MM.1S (cell line): ENCODE data around the gene CIROP.

Experiments
- DNase-seq: peaks from one replicate; pipeline ENCODE4 v3.0.0-alpha.2; 2015
- H2AFZ ChIP-seq: fragments of 300-600 bp; sonication (generic); 2 replicates; pipeline ENCODE4 v1.6.0; 2016; ENCODE audit warnings: antibody characterized with exemption, low read length
- H3F3A ChIP-seq: fragments of 300-600 bp; sonication (generic); 2 replicates; pipeline ENCODE4 v1.6.1; 2016; ENCODE audit warnings: mild to moderate bottlenecking, antibody characterized with exemption, low read length, moderate library complexity, mixed read lengths; ENCODE audit not compliant: insufficient read depth
- H3K27ac ChIP-seq: fragments of 300-600 bp; sonication (generic); 2 replicates; pipeline ENCODE4 v1.5.1; 2016; ENCODE audit warnings: mild to moderate bottlenecking, low read length
- H3K27me3 ChIP-seq: fragments of 300-600 bp; sonication (generic); replicated peaks from 2 replicates; pipeline ENCODE4 v1.6.0; 2016; ENCODE audit warnings: low read length; ENCODE audit not compliant: insufficient read depth
- H3K36me3 ChIP-seq: fragments of 300-600 bp; sonication (generic); replicated peaks from 2 replicates; pipeline ENCODE4 v1.6.1; 2016; ENCODE audit warnings: mild to moderate bottlenecking, low read length, mixed read lengths; ENCODE audit not compliant: insufficient read depth
- H3K4me1 ChIP-seq: fragments of 300-600 bp; sonication (generic); 2 replicates; pipeline ENCODE4 v1.6.1; 2016; ENCODE audit warnings: low read length, mixed read lengths
- H3K4me2 ChIP-seq: fragments of 300-600 bp; sonication (generic); 2 replicates; pipeline ENCODE4 v1.6.0; 2016; ENCODE audit warnings: low read depth, low read length
- H3K4me3 ChIP-seq: fragments of 300-600 bp; sonication (generic); 2 replicates; pipeline ENCODE4 v1.5.1; 2016; ENCODE audit warnings: low read length, mixed read lengths
- H3K79me2 ChIP-seq: fragments of 300-600 bp; sonication (generic); 2 replicates; pipeline ENCODE4 v1.6.1; 2016; ENCODE audit warnings: mixed run types, low read length, mixed read lengths
- H3K9ac ChIP-seq: fragments of 300-600 bp; sonication (generic); 2 replicates; pipeline ENCODE4 v1.6.1; 2016; ENCODE audit warnings: low read length, mixed read lengths
- H3K9me2 ChIP-seq: fragments of 300-600 bp; sonication (generic); replicated peaks from 2 replicates; pipeline ENCODE4 v1.6.1; 2016; ENCODE audit warnings: mild to moderate bottlenecking, low read length, mixed read lengths; ENCODE audit not compliant: insufficient read depth
- H3K9me3 ChIP-seq: fragments of 300-600 bp; sonication (generic); replicated peaks from 2 replicates; pipeline ENCODE4 v1.6.1; 2016; ENCODE audit warnings: mild to moderate bottlenecking, low read length, mixed read lengths; ENCODE audit not compliant: insufficient read depth
- H4K20me1 ChIP-seq: fragments of 300-600 bp; sonication (generic); 2 replicates; pipeline ENCODE4 v1.6.1; 2016; ENCODE audit warnings: mild to moderate bottlenecking, low read length, moderate library complexity, mixed read lengths; ENCODE audit not compliant: insufficient read depth
- EZH2 ChIP-seq: fragments of 300-600 bp; sonication (generic); optimal IDR thresholded peaks from 2 replicates; pipeline ENCODE3; 2017; ENCODE audit warnings: low read depth, mild to moderate bottlenecking, antibody characterized with exemption, low read length, mixed read lengths
- EZH2phosphoT487 ChIP-seq: fragments of 300-600 bp; sonication (generic); IDR thresholded peaks from 2 replicates; pipeline ENCODE4 v1.6.1; 2018; ENCODE audit warnings: antibody characterized with exemption, low read length
- TF ChIP-seq, protein P1 (sequence below): fragments of 300-600 bp; sonication (generic); IDR thresholded peaks from 2 replicates; pipeline ENCODE4 v1.5.1; 2016; ENCODE audit warnings: antibody characterized with exemption, low read length, mixed read lengths

CIROP gene

DNA sequence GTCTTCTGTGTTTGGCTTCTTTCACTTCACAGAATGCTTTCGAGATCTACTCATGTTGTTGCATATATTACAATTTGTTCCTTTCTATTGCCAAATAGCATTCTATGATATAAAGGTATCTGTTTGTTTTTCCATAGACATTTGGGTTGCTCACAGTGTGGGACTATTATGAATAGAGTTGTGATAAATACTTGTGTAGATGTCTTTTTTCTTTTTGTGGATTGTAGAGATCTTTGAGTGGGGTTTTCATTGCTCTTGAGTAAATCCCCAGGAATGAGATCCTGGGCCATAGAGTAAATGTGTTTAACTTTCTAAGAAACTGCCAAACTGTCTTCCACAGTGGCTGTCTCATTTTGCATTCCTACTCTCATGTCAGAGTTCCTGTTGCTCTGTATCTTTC, 39.1 kb upstream of the CIROP start:
- no peaks in the 10 kb centered on the region for H3K9me2 ChIP-seq
- no peak overlapping the region for H3K27ac ChIP-seq
- H3K4me2 ChIP-seq, result no peak overlapping the region
- no peak for TF ChIP-seq EZH2
- TF ChIP-seq, protein P1, sequence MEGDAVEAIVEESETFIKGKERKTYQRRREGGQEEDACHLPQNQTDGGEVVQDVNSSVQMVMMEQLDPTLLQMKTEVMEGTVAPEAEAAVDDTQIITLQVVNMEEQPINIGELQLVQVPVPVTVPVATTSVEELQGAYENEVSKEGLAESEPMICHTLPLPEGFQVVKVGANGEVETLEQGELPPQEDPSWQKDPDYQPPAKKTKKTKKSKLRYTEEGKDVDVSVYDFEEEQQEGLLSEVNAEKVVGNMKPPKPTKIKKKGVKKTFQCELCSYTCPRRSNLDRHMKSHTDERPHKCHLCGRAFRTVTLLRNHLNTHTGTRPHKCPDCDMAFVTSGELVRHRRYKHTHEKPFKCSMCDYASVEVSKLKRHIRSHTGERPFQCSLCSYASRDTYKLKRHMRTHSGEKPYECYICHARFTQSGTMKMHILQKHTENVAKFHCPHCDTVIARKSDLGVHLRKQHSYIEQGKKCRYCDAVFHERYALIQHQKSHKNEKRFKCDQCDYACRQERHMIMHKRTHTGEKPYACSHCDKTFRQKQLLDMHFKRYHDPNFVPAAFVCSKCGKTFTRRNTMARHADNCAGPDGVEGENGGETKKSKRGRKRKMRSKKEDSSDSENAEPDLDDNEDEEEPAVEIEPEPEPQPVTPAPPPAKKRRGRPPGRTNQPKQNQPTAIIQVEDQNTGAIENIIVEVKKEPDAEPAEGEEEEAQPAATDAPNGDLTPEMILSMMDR, result no peak
- TF ChIP-seq EZH2phosphoT487, result no peak
- H3K27me3 ChIP-seq, result no peaks in the 10 kb centered on the region
- H2AFZ ChIP-seq, result no peak overlapping the region
- no peaks in the 10 kb centered on the region for H3K79me2 ChIP-seq
- no peaks in the 10 kb centered on the region for H3K9me3 ChIP-seq
- no peaks in the 10 kb centered on the region for H3K36me3 ChIP-seq
- H3F3A ChIP-seq, result no peaks in the 10 kb centered on the region
- no peak for DNase-seq
- no peaks in the 10 kb centered on the region for H4K20me1 ChIP-seq
- no peak overlapping the region for H3K9ac ChIP-seq
- H3K4me1 ChIP-seq, result 0 out of 2 replicates have a peak, but pooled peaks cover 4% of the 10 kb centered on the region
- no peak overlapping the region for H3K4me3 ChIP-seq

DNA sequence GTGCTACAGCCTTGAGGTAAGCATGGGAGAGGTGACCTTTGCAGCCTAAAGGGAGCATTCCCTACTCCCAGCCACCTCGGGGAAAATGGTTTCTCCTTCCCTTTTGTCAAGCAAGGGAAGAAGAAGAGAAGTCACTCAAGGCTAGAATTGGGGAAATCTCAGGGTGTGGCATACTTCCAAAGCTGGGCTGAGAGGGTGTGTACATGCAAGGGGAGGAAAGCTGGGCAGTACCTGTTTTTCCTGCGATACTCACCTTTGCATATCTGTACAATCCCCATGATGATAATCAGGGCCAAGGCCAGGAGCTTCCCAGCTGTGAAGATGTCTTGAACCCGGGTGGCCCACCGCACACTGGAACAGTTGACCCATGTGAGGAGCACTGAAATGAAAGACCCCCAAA, 38.0 kb upstream of the CIROP start:
- TF ChIP-seq, protein P1, result no peak
- TF ChIP-seq EZH2phosphoT487 (no peak), EZH2 (no peak)
- Histone ChIP-seq H2AFZ (no peak overlapping the region), H3K27me3 (no peaks in the 10 kb centered on the region), H3K9me2 (no peaks in the 10 kb centered on the region), H3K9me3 (no peaks in the 10 kb centered on the region), H3K27ac (no peak overlapping the region), H3K36me3 (no peaks in the 10 kb centered on the region), H3K4me2 (no peak overlapping the region), H3K4me3 (no peak overlapping the region), H3K9ac (no peak overlapping the region), H4K20me1 (no peaks in the 10 kb centered on the region), H3K4me1 (no peaks in the 10 kb centered on the region), H3F3A (no peaks in the 10 kb centered on the region), H3K79me2 (no peaks in the 10 kb centered on the region)
- DNase-seq, result no peak

DNA sequence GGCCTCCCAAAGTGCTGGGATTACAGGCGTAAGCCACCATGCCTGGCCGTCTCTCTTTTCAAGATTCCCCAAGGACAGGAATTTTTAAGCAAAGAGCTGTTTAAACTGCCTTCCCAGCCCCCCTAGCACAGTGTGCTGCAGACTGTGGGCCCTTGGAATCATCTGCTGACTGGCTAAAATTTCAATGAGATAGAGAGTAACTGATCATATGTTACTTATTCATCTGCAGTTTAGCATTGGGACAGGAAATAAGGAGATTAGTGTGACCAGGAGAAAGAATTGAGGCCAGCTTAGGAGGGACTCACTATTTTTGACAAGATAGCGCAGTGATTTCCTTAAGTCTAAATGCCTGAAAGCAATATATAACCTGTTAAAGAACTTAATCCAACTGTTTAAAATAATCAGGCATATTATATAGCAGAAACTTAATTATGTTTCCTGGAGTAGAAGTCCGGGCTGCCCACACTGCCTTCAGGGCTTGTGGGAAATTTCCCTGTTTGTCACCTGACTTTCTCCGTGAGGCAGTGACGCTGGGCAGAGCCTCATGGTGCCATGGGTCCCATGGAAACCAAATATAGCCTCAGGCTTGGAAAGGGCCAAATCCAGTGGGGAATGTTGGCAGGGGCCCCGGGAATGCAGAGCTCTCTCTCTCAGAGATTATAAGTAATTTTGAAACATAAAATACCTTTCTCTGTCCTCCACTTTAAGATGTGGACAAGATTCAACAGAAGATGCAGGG, 37.1 kb upstream of the CIROP start:
- Histone ChIP-seq H3K27ac (no peak overlapping the region), H3K9me3 (no peaks in the 10 kb centered on the region), H3K4me3 (no peak overlapping the region), H3K79me2 (no peaks in the 10 kb centered on the region), H2AFZ (no peak overlapping the region), H3K27me3 (no peaks in the 10 kb centered on the region), H3K9ac (no peak overlapping the region), H4K20me1 (no peaks in the 10 kb centered on the region), H3K4me2 (no peak overlapping the region), H3K36me3 (no peaks in the 10 kb centered on the region), H3K9me2 (no peaks in the 10 kb centered on the region), H3F3A (no peaks in the 10 kb centered on the region), H3K4me1 (no peaks in the 10 kb centered on the region)
- no peak for TF ChIP-seq EZH2
- no peak for TF ChIP-seq EZH2phosphoT487
- TF ChIP-seq, protein P1, result no peak
- DNase-seq, result no peak
